ENCODE results near the gene SCD5.

Gene SCD5

GRCh38 chr4:82718162-82718940 is 80.2 kb downstream of the SCD5 start:
- no peak for DNase-seq

GRCh38 chr4:82715731-82716617 is 82.6 kb downstream of the SCD5 start:
- DNase-seq: no peak

GRCh38 chr4:82713856-82714255 is 84.7 kb downstream of the SCD5 start:
- DNase-seq: no peak

GRCh38 chr4:82712561-82712960 is 86.0 kb downstream of the SCD5 start:
- no peak for DNase-seq

GRCh38 chr4:82711158-82711785 is 87.3 kb downstream of the SCD5 start:
- no peak for DNase-seq

DNA sequence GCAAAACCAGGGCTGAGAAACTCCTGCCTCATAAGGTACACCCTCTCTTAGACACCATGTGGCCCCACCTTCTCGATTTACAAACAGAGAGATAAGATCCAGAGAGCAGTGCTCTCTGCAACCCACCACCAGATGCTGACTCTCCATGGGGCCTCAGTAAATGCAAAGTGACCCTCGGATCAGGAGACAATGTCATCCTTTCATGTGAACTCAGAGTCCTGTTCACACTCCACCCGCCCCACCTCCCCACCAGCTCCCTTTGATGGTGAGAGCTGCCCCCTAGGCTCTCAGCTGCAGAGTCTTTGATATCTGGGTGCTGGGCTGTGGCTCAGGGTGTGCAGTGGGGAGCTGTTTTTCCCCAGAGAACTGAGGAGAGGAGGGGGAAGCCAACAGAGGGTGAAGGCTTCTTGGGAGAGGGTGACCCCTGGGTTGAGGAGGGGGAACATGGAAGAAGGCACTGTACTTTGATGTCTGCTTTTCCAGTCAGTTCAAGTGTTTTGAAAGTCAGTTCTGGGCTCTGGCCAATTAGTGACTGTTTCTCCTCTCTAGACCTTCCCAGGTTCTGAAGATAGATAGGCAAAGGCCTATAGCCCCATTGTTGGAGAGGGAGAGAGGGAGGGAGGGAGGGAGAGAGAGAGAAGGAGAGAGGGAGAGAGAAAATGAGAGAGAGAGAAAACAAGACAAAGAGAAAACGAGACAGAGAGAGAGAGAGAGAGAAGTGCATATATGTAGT is 88.2 kb downstream of the SCD5 start:
- no peak for DNase-seq

DNA sequence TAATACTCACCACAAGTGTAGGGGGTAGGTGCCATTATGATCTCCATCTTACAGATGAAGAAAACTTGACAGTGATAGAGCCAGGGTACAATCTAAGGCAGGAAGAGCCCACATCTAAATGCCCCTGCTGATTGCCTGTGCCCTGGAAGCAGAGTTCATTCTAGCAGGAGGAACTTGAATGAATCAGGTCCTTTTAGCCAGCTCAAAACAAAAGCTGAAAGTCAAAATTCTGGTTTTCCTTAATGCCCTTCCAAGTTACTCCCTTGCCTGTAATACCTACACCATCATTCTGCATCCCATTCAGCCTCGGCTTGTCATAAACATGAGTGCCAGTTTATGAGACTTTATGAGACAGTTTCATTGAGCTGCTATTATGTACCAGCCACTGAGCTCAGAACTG is 89.6 kb downstream of the SCD5 start:
- no peak for DNase-seq

DNA sequence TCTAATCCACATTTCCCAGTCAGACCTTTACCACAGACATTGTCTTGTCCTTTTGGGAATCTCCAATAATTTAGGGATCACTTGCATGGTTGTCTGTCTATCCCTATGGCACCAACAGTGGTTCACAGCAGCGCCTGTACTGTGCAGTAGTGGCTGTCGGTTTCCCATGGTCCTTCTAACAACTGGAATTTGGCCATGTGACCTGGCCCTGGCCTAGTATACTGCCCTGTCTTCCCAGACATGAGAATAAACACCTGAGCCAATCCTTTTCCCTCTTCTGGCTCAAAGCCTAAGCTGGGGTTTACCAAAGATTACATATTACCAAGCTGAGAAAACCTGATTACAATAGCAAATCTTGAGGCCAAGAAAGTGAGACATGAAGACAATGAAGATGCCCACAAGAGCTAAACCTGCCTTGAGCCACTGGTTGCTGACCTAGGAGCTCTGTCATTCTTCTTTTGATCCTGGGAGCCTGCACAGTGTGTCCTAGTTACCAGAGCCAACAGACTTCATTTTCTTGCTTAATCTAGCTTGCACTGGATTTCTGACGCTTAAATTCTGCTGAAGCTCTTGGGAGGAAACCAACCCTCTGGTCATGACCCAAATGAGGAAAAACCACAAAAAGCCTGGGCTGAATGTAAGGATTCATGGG is 92.1 kb downstream of the SCD5 start:
- no peak for DNase-seq

GRCh38 chr4:82705928-82706300 is 92.7 kb downstream of the SCD5 start:
- no peak for DNase-seq

DNA sequence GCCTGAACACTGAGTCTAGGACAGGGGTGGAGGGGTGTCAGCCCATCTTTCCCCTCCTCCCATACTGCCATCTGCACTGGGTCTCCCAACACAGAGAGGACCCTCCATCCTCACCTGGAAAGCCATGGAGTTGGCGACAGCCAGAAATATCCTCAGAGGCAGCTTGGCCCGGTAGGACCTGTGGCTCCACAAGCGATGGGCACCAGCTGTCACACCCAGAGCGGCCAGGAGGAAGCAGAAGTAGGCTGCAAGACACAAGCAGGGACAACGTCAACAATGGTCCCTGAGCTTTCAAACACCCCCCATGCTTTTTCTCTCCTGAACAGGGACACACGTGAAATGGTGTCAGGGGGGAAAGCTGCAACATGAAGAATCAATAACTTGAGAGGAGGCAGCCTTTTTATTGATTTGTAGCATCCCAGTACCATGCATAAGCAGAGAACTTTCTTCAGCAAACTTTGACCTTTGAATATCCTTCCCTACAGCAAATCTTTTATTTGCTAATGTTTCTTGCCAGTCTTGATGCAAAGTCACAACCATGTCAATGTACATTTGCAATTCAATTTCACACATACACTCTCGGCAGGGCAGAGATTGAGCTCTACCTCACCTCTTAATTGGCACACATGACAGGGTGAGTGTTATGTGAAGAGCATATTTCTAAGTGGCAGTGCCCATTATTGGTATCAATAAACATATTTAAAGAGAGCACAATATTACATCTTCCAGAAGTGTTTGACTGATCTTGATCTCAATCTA is 93.2 kb downstream of the SCD5 start:
- no peak for DNase-seq

GRCh38 chr4:82704156-82704555 is 94.4 kb downstream of the SCD5 start:
- no peak for DNase-seq

DNA sequence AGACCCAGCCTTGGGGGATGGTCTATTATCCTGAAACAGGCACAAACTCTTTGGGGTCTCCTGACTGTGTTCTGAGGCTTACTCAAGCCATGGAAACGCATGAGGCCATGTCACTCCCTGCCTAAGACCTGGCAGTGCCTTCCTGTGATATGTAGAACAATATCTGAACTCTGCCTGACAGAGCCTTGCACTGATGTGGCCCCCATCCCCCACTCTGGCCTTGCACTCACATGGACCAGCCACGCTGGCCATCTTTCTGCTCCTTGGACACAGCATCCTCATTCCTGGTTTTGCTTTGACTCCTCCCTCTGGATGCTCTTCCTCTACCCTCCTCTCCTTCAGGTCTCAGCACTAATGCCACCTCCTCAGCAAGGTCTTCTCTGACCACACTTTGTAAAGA is 100.2 kb downstream of the SCD5 start:
- DNase-seq: no peak

GRCh38 chr4:82697561-82697960 is 101.0 kb downstream of the SCD5 start:
- no peak for DNase-seq

DNA sequence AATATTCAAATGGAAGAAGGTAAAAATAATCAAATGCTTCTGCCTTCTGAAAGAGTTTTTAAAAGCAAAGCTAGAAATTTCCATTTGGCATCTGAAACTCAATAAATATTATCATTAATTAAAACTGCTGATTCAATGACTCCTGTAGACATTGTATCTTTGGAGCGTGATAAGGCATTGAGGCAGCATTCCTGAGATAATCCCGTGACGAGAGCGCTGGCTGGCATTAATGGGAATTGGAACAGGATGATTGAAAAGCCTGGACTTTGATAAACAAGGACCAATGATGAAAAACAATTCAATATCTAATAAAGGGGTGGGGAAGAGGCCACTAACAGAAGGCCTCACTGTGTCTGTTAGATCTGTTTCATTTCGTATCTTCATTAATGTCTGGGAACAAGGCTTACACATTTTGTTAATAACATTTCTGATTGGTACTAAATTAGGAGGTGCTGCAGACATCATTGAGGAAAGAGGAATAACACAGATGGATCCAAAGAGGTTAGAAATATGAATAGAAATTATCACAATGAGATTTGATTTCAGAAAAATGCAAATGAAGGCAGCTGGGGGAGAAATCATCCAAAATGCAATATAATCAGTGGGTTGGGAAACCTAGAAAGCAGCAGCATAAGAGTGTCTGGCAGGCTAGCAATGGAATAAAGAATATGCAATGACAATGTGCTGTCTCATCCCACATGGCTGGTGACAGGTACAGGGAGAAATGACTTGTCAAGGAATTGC is 102.3 kb downstream of the SCD5 start:
- DNase-seq: no peak

DNA sequence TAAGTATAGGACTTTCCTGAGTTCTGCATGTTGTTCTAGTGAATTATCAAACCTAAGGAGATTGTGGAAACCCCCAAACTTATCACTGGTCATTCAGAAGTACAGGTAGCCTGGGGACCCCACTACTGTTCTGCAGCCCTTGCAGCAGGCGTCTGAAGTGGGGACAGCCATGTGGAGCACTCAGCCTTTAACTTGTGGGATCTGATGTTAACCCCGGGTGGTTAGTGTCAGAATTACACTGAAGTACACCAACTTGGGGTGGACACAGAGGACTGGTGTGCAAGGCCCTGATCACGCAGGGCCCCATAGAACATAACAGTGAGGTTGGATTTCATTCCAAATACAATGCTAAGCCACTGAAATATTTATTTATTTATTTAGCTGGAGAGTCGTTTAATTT is 103.7 kb downstream of the SCD5 start:
- DNase-seq: no peak

DNA sequence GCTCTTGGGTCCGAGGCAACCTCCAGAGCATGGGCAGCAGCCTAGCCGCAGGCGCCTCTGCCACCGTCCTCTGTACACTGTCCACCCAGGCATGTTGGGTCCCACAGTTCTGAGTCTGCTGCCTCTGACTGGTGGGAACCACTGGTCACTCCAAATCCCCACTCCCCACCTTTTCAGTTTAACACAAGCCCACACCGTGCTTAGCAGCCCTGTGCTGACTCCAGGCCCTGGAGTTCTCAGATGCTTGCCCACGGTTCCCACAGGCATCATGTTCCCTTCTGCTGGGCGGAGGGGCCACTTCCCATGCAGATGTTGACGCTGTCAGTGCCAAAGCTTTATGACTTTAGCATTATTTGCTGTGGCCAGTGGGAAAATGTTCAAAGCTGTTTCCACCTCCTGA is 104.5 kb downstream of the SCD5 start:
- DNase-seq: no peak

- no peak for DNase-seq
Observed at GRCh38 chr4:82692101-82692780, 106.4 kb downstream of the SCD5 start.

- DNase-seq: no peak
Observed at GRCh38 chr4:82691431-82691830, 107.2 kb downstream of the SCD5 start.

GRCh38 chr4:82688091-82688795 is 110.4 kb downstream of the SCD5 start:
- DNase-seq: no peak

DNA sequence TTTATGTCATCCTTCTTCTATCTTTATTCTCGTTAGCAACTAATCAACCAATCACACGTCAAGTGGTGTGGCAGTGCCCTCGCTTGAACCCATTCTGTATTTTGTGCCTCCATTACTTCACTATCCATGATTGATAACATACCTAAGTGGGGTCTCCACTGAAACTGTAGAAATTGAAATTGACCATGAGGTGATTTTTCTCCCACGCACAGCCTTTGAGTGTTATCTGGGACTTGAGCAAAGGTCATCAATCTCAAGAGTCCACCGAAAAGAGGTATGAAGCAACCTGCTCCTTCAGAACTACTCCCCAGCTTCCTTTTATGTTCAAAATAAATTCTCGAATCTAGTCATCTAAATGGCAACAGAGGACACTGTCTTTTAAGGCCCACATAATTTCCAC is 111.1 kb downstream of the SCD5 start:
- DNase-seq: no peak

Measured in activated T-cell treated with anti-CD3 and anti-CD28 coated beads for 4 hours (primary cell).